Neuron (in vitro differentiated cells): ENCODE data around the gene ADGRF5.

ENCODE experiments used
- H2AFZ ChIP-seq: one replicate; pipeline ENCODE4 v1.6.1; 2013; ENCODE audit warnings: low read depth, mild to moderate bottlenecking, inconsistent platforms, low read length, moderate library complexity
- H3K27me3 ChIP-seq: one replicate; pipeline ENCODE4 v1.6.1; 2013; ENCODE audit warnings: low read length; ENCODE audit not compliant: insufficient read depth
- H3K36me3 ChIP-seq: one replicate; pipeline ENCODE4 v1.6.1; 2013; ENCODE audit warnings: low read length; ENCODE audit not compliant: insufficient read depth
- H3K4me1 ChIP-seq: one replicate; pipeline ENCODE4 v1.6.1; 2013; ENCODE audit warnings: low read length; ENCODE audit not compliant: insufficient read depth
- H3K4me3 ChIP-seq: 2 replicates; pipeline ENCODE4 v1.5.1; 2013; ENCODE audit warnings: mild to moderate bottlenecking, low read length, moderate library complexity
- H3K9me3 ChIP-seq: one replicate; pipeline ENCODE4 v1.6.1; 2013; ENCODE audit warnings: low read length

The ADGRF5 gene

GRCh38 chr6:46921731-46922130 lies at the start of gene ADGRF5:
TSS of gene ADGRF5 (minus strand) at chr6:46921938. CDS start at chr6:46906762, 15,176 bp downstream.
- H3K36me3 ChIP-seq: no peaks in the 10 kb centered on the region
- H3K27me3 ChIP-seq: no peaks in the 10 kb centered on the region
- H3K4me1 ChIP-seq: no peaks in the 10 kb centered on the region
- H3K4me3 ChIP-seq: no peak within 1 kb of the TSS
- H2AFZ ChIP-seq: no peak within 1 kb of the TSS
- H3K9me3 ChIP-seq: no peaks in the 10 kb centered on the region

DNA sequence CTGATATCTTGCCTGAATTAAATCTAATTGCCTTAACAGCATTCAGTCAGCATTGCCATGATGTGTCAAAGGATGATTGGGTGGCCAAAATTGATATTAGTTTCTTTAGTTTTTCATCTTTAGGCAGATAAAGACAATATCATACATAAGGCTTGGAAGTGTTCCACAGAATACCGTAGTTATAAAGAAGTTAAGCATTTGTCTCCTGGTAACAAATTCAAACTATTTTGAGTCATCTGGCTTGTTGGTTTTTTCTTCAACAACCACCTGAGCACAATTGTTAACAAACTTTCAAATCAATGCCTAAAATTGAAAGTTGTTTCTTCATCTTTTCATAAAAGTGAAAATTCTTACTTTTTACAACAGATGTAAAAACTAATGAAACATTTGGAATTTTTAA lies 47.5 kb upstream of the ADGRF5 start:
- Histone ChIP-seq H3K36me3 (no peaks in the 10 kb centered on the region), H3K9me3 (no peaks in the 10 kb centered on the region), H3K4me3 (no peak overlapping the region), H3K27me3 (no peaks in the 10 kb centered on the region), H3K4me1 (no peaks in the 10 kb centered on the region), H2AFZ (no peak overlapping the region)

DNA sequence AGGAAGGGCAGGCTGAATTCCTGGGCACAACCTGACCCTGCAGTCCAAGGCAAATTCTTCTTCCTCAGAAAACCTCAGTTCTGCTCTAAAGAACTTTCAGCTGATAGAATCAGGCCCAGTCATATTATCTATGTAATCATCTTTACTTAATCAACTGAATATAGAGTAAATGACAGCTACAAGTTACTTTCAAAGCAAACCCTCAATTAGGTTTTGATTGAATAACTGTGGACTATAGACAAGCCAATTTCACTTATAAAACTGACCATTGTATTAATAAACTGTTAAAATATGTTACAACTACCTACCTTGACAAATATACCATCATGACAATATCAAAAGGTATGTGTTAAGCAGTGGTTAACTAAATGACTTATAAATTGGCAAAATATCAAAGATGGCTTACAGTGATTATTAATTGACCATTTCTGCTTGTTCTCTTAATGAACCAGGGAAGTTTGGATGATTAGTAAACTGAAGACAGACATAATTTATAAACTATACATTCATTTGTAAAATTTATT lies 46.1 kb upstream of the ADGRF5 start:
- Histone ChIP-seq H3K4me3 (no peak overlapping the region), H3K36me3 (no peaks in the 10 kb centered on the region), H3K4me1 (no peaks in the 10 kb centered on the region), H3K9me3 (no peaks in the 10 kb centered on the region), H2AFZ (no peak overlapping the region), H3K27me3 (no peaks in the 10 kb centered on the region)

- H3K4me3 ChIP-seq: no peak overlapping the region
- H3K36me3 ChIP-seq: no peaks in the 10 kb centered on the region
- H3K4me1 ChIP-seq: no peaks in the 10 kb centered on the region
- H2AFZ ChIP-seq: no peak overlapping the region
- no peaks in the 10 kb centered on the region for H3K27me3 ChIP-seq
- no peaks in the 10 kb centered on the region for H3K9me3 ChIP-seq
These were observed 43.2 kb upstream of the ADGRF5 start for GRCh38 chr6:46964716-46965519.

DNA sequence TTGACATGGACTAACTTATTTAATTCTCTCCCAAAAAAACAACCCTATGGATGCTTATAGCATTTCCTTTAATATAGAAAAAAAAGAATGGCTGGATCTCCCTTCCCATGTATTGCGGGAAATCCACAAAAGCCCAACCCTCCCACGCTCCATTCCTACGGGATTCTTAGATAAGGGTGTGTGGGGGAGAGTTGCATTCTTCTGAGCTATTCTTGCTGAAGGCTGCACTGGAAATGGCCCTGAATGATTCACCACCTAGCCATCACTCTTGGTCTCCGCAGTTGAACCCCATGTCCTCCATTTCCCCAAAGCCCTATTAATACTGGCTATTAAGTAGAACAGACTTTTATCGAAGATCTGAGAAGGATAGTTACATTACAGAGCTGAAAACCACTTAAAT lies 41.9 kb upstream of the ADGRF5 start:
- H3K36me3 ChIP-seq: no peaks in the 10 kb centered on the region
- no peak overlapping the region for H2AFZ ChIP-seq
- H3K27me3 ChIP-seq: no peaks in the 10 kb centered on the region
- H3K4me3 ChIP-seq: no peak overlapping the region
- H3K4me1 ChIP-seq: no peaks in the 10 kb centered on the region
- no peaks in the 10 kb centered on the region for H3K9me3 ChIP-seq

GRCh38 chr6:46963039-46963438 lies 41.3 kb upstream of the ADGRF5 start:
- Histone ChIP-seq H3K36me3 (no peaks in the 10 kb centered on the region), H2AFZ (no peak overlapping the region), H3K27me3 (no peaks in the 10 kb centered on the region), H3K4me3 (no peak overlapping the region), H3K9me3 (no peaks in the 10 kb centered on the region), H3K4me1 (no peaks in the 10 kb centered on the region)

- Histone ChIP-seq H3K4me1 (no peaks in the 10 kb centered on the region), H2AFZ (no peak overlapping the region), H3K9me3 (no peaks in the 10 kb centered on the region), H3K36me3 (no peaks in the 10 kb centered on the region), H3K27me3 (no peaks in the 10 kb centered on the region), H3K4me3 (no peak overlapping the region)
These were observed 40.0 kb upstream of the ADGRF5 start for GRCh38 chr6:46961711-46962110.

- Histone ChIP-seq H3K4me1 (no peaks in the 10 kb centered on the region), H2AFZ (no peak overlapping the region), H3K27me3 (no peaks in the 10 kb centered on the region), H3K36me3 (no peaks in the 10 kb centered on the region), H3K4me3 (no peak overlapping the region), H3K9me3 (no peaks in the 10 kb centered on the region)
These were observed 39.5 kb upstream of the ADGRF5 start for GRCh38 chr6:46961232-46961631.

DNA sequence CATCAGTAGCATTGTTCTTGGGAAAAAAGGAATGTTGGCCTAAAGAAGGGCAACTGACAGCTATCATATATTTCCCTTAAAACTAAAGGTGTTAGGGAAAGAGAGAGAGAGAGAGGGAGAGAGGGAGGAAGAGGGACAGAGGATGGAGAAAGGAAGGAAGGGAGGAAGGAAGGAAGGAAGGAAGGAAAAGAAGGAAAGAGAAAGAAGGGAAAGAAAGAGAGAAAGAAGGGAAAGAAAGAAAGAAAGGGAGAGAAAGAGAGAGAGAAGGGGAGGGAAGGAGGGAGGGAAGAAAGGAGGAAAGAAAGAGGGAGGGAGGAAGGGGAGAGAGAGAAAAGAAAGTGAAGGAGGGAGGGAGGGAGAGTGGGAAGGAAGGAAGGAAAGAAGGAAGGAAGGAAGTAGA lies 37.7 kb upstream of the ADGRF5 start:
- H3K4me1 ChIP-seq: no peaks in the 10 kb centered on the region
- H3K36me3 ChIP-seq: no peaks in the 10 kb centered on the region
- no peaks in the 10 kb centered on the region for H3K27me3 ChIP-seq
- no peaks in the 10 kb centered on the region for H3K9me3 ChIP-seq
- H3K4me3 ChIP-seq: no peak overlapping the region
- H2AFZ ChIP-seq: no peak overlapping the region

DNA sequence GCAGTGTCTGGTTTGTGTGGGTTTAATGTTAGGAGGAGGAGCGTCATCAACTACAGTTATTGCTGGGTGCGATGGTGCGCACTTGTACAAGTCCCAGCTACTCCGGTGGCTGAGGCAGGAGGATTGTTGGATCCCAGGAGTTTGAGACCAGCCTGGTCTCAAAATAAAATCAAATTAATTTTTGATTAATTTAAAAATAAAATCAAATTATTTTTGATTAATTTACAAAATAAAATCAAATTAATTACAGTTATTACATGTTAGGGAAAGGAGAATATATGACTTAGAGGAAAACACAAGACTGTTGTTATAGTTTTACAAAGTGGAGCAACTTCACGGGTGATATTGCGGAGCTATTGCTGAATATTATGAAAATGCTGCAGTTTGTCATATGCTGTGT lies 34.7 kb upstream of the ADGRF5 start:
- Histone ChIP-seq H3K36me3 (no peaks in the 10 kb centered on the region), H3K27me3 (no peaks in the 10 kb centered on the region), H2AFZ (no peak overlapping the region), H3K4me1 (no peaks in the 10 kb centered on the region), H3K9me3 (no peaks in the 10 kb centered on the region), H3K4me3 (no peak overlapping the region)

DNA sequence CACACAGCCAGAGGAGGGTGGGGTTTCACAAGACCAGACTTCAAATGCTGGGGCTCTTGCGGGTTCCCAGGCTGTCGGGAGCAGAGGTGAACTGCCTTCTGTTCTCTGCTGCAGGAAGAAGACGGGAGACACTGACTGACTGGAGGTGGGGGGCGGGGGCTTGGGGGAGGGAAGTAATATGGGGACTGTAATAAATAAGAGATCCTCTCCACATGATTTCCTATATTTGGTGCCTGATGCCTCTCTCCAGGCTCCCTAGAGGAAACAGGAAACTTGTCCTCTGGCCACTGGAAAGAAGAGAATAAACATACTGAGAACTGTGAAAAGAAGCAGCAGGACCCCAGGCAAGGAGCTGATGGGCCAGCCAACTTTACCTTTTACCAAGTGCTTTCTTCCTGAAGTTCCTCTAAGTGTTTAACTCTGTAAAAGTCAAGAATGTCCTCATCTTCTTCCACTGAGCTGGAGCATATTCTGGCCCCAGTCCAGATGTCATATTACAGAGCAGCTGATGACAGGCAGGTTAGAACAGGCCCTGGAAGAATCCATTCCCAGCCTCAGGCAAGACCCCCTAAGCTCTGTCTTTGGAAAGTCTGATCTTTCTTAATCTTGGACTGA lies 33.2 kb upstream of the ADGRF5 start:
- no peaks in the 10 kb centered on the region for H3K4me1 ChIP-seq
- H3K36me3 ChIP-seq: no peaks in the 10 kb centered on the region
- H3K4me3 ChIP-seq: no peak overlapping the region
- no peak overlapping the region for H2AFZ ChIP-seq
- no peaks in the 10 kb centered on the region for H3K27me3 ChIP-seq
- no peaks in the 10 kb centered on the region for H3K9me3 ChIP-seq

- no peaks in the 10 kb centered on the region for H3K27me3 ChIP-seq
- H3K9me3 ChIP-seq: no peaks in the 10 kb centered on the region
- no peak overlapping the region for H2AFZ ChIP-seq
- H3K4me3 ChIP-seq: no peak overlapping the region
- no peaks in the 10 kb centered on the region for H3K4me1 ChIP-seq
- no peaks in the 10 kb centered on the region for H3K36me3 ChIP-seq
These were observed 32.2 kb upstream of the ADGRF5 start for GRCh38 chr6:46953921-46954320.

- Histone ChIP-seq H3K36me3 (no peaks in the 10 kb centered on the region), H3K9me3 (no peaks in the 10 kb centered on the region), H2AFZ (no peak overlapping the region), H3K4me1 (no peaks in the 10 kb centered on the region), H3K27me3 (no peaks in the 10 kb centered on the region), H3K4me3 (no peak overlapping the region)
These were observed 28.0 kb upstream of the ADGRF5 start for GRCh38 chr6:46949632-46950280.
